GM23248 (cell line): ENCODE data around the gene CEP41. TPM values are rescaled to one million over a fixed set of nuclear protein-coding genes. Genes with fewer than 3 reads are reported as not detected.

Experiments used
- DNase-seq: peaks from one replicate; pipeline ENCODE4 v3.0.0-alpha.2; 2015
- H2AFZ ChIP-seq: fragments of 200-600 bp; sonication (generic); 2 replicates; pipeline ENCODE4 v1.6.1; 2016; ENCODE audit warnings: antibody characterized with exemption
- H3F3A ChIP-seq: fragments of 200-600 bp; sonication (generic); 2 replicates; pipeline ENCODE4 v1.6.1; 2016; ENCODE audit warnings: mild to moderate bottlenecking, antibody characterized with exemption, mixed run types; ENCODE audit not compliant: insufficient read depth
- H3K27ac ChIP-seq: fragments of 200-600 bp; sonication (generic); 2 replicates; pipeline ENCODE4 v1.5.1; 2016; ENCODE audit warnings: mild to moderate bottlenecking
- H3K27me3 ChIP-seq: fragments of 200-600 bp; sonication (generic); replicated peaks from 2 replicates; pipeline ENCODE4 v1.6.1; 2016; ENCODE audit warnings: mild to moderate bottlenecking; ENCODE audit not compliant: insufficient read depth
- H3K36me3 ChIP-seq: fragments of 200-600 bp; sonication (generic); 2 replicates; pipeline ENCODE4 v1.6.1; 2016; ENCODE audit warnings: low read depth, mild to moderate bottlenecking
- H3K4me1 ChIP-seq: fragments of 200-600 bp; sonication (generic); 2 replicates; pipeline ENCODE4 v1.6.1; 2016; ENCODE audit warnings: mild to moderate bottlenecking; ENCODE audit not compliant: insufficient read depth
- H3K4me2 ChIP-seq: fragments of 200-600 bp; sonication (generic); one replicate; pipeline ENCODE4 v1.6.1; 2016; ENCODE audit warnings: mild to moderate bottlenecking; ENCODE audit not compliant: unreplicated experiment
- H3K4me3 ChIP-seq: fragments of 200-600 bp; sonication (generic); 2 replicates; pipeline ENCODE4 v1.5.1; 2016; ENCODE audit warnings: mild to moderate bottlenecking
- H3K79me2 ChIP-seq: fragments of 200-600 bp; sonication (generic); 2 replicates; pipeline ENCODE4 v1.6.1; 2016; ENCODE audit warnings: mild to moderate bottlenecking; ENCODE audit not compliant: insufficient read depth
- H3K9ac ChIP-seq: fragments of 200-600 bp; sonication (generic); 2 replicates; pipeline ENCODE4 v1.6.1; 2016; ENCODE audit warnings: mild to moderate bottlenecking
- H3K9me2 ChIP-seq: fragments of 200-600 bp; sonication (generic); 2 replicates; pipeline ENCODE4 v1.6.1; 2016; ENCODE audit warnings: mixed run types, mild to moderate bottlenecking, moderate library complexity; ENCODE audit not compliant: insufficient read depth
- H3K9me3 ChIP-seq: fragments of 200-600 bp; sonication (generic); one replicate; pipeline ENCODE4 v1.6.1; 2017; ENCODE audit warnings: low read depth
- H4K20me1 ChIP-seq: fragments of 200-600 bp; sonication (generic); 2 replicates; pipeline ENCODE4 v1.6.0; 2016; ENCODE audit not compliant: insufficient read depth
- EZH2 ChIP-seq: fragments of 200-600 bp; sonication (generic); IDR thresholded peaks from 2 replicates; pipeline ENCODE4 v1.6.1; 2018; ENCODE audit warnings: antibody characterized with exemption, mild to moderate bottlenecking; ENCODE audit not compliant: insufficient read depth, poor library complexity, severe bottlenecking
- EZH2phosphoT487 ChIP-seq: fragments of 200-600 bp; sonication (generic); IDR thresholded peaks from 2 replicates; pipeline ENCODE4 v1.6.1; 2018; ENCODE audit warnings: antibody characterized with exemption, moderate library complexity, mild to moderate bottlenecking, low read depth; ENCODE audit not compliant: insufficient read depth
- WGBS, 2 experiments: methylation state at CpG; one replicate each; pipeline ENCODE4 v1.1.6; 2015 to 2017; ENCODE audit warnings: low lambda C conversion rate in 2 of 2, low coverage in 1 of 2; ENCODE audit errors: missing lambda C conversion rate in 2 of 2; 5-methylcytosine and 5-hydroxymethylcytosine counted together
- in situ Hi-C: fragments of 300-500 bp; cut with MboI; formaldehyde crosslinking; loops from 2 replicates; pipeline ENCODE4 v1.15.0; 2020
- polyA plus RNA-seq: library from polyadenylated mRNA; unstranded; fragments of >200 nt; fragmentation: Nextera tagmentation; extraction: Ambion mirVana; gene quantifications from 2 replicates; pipeline ENCODE4 v1.2.1, GENCODE V29; 2016
- total RNA-seq: library from RNA; depleted of rRNA; stranded (reverse); fragments of >200 nt; shearing (Covaris generic); gene quantifications from 2 replicates; pipeline ENCODE4 v1.2.3, GENCODE V29; 2014

CEP41 gene
- total and polyA plus RNA-seq, 2 experiments from 2014 or later: 18.3 to 32.3 TPM

DNA sequence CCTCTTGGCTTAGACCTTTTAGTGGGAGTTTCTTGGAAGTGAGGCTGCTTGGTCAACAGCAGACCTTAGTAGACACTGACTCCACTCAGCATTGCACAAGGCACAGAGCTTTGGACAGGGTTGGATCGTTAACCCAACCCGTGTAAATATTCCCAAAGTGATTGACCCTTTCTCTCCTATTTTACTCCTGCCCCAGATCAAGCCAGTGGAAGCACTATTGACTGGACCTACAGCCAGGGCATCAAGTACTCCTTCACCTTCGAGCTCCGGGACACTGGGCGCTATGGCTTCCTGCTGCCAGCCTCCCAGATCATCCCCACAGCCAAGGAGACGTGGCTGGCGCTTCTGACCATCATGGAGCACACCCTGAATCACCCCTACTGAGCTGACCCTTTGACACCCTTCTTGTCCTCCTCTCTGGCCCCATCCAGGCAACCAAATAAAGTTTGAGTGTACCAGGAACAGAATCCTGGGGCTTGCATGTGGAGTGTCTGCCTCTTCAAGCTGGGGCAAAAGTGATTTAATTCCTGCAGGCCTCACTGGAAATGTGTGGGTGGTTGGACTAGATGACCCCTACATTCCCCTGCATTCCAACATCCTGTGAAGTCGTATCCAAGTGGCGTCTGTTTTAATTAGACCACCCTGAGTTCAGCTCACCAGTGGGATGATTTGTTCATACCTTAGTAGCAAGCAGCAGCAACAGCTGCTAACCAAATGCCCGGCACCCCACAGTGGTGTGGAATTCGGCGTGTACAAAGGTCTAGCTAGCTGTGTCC lies 53.0 kb downstream of the CEP41 start:
- Histone ChIP-seq H3K4me1 (peaks cover 13% of the 10 kb centered on the region), H2AFZ (no peak overlapping the region), H3K4me2 (no peak overlapping the region), H3K4me3 (no peak overlapping the region), H3K9ac (no peak overlapping the region), H3K9me3 (no peaks in the 10 kb centered on the region), H3K79me2 (no peaks in the 10 kb centered on the region), H4K20me1 (no peaks in the 10 kb centered on the region), H3K27me3 (no peaks in the 10 kb centered on the region), H3F3A (peaks cover 13% of the 10 kb centered on the region), H3K36me3 (no peaks in the 10 kb centered on the region), H3K27ac (no peak overlapping the region), H3K9me2 (no peaks in the 10 kb centered on the region)
- 76 to 77% methylated on average over 12 of the region's 12 CpGs for WGBS, 2 experiments
- in situ Hi-C loops: no loop called here
- TF ChIP-seq EZH2: no peak
- TF ChIP-seq EZH2phosphoT487: no peak
- DNase-seq: no peak

DNA sequence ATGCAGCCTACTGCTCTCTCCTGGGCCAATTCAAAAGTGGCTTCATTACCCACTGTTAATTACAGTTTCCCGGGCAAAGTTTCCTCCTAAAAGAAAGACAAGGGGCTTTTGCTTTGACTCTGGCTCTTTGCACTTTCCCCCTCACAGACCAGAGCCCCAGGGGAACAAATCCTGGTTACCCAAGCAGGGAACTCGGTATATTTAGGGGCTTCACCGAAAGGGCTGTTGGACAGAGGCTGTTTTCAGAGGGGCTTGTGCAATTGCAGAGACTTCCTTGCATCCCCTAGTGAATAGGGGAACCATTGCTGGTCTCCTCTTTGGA lies 53.5 kb downstream of the CEP41 start:
- Histone ChIP-seq H3K4me3 (no peak overlapping the region), H3K27me3 (no peaks in the 10 kb centered on the region), H2AFZ (no peak overlapping the region), H3F3A (peaks cover 8% of the 10 kb centered on the region; the same call in 1 of the 2 replicates), H3K4me1 (peaks cover 7% of the 10 kb centered on the region), H3K79me2 (no peaks in the 10 kb centered on the region), H3K9me3 (no peaks in the 10 kb centered on the region), H3K36me3 (no peaks in the 10 kb centered on the region), H3K9ac (no peak overlapping the region), H3K9me2 (no peaks in the 10 kb centered on the region), H3K4me2 (no peak overlapping the region), H4K20me1 (no peaks in the 10 kb centered on the region), H3K27ac (no peak overlapping the region)
- DNase-seq: no peak
- TF ChIP-seq EZH2 (no peak), EZH2phosphoT487 (no peak)
- 84 to 92% methylated on average over 3 of the region's 3 CpGs for WGBS, 2 experiments
- in situ Hi-C loops: no loop called here

DNA sequence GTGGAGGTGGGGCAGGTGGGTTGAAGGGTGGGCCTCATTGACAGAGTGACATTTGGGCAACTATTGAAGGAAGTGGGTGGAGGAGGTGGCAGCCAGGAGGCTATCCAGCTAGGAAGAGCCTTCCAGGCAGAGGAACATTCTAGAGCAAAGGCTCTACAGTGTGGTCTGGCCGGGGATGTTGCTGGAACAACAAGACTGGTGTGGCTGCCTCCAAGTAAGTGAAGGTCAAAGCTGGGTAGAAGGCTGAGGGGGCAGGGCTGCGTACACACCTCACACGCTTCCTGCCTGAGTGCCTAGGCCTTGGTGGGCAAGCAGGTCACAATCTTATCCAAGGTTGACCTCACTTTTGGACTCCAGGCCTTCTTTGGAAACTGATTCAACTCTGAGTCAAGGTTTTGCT lies 53.9 kb downstream of the CEP41 start:
- no peaks in the 10 kb centered on the region for H3K9me2 ChIP-seq
- no peak overlapping the region for H2AFZ ChIP-seq
- H3F3A ChIP-seq: 0 out of 2 replicates have a peak, but pooled peaks cover 4% of the 10 kb centered on the region
- no peak overlapping the region for H3K4me2 ChIP-seq
- in situ Hi-C loops: no loop called here
- H3K9me3 ChIP-seq: no peaks in the 10 kb centered on the region
- no peaks in the 10 kb centered on the region for H3K79me2 ChIP-seq
- H3K36me3 ChIP-seq: no peaks in the 10 kb centered on the region
- peaks cover 3% of the 10 kb centered on the region; the same call in 1 of the 2 replicates for H3K4me1 ChIP-seq
- no peak for DNase-seq
- no peak overlapping the region for H3K9ac ChIP-seq
- H3K4me3 ChIP-seq: no peak overlapping the region
- H3K27me3 ChIP-seq: no peaks in the 10 kb centered on the region
- no peak overlapping the region for H3K27ac ChIP-seq
- H4K20me1 ChIP-seq: no peaks in the 10 kb centered on the region
- WGBS, 2 experiments: 100% methylated on average over 3 of the region's 3 CpGs
- no peak for TF ChIP-seq EZH2phosphoT487
- TF ChIP-seq EZH2: no peak

- H3K9me2 ChIP-seq: no peaks in the 10 kb centered on the region
- no peaks in the 10 kb centered on the region for H4K20me1 ChIP-seq
- no peaks in the 10 kb centered on the region for H3K4me1 ChIP-seq
- H3K79me2 ChIP-seq: no peaks in the 10 kb centered on the region
- no peaks in the 10 kb centered on the region for H3K36me3 ChIP-seq
- no peaks in the 10 kb centered on the region for H3K27me3 ChIP-seq
- H3K4me3 ChIP-seq: no peak overlapping the region
- in situ Hi-C loops: no loop called here
- no peak for DNase-seq
- 92 to 98% methylated on average over 6 of the region's 6 CpGs for WGBS, 2 experiments
- H3K9ac ChIP-seq: no peak overlapping the region
- H3F3A ChIP-seq: no peaks in the 10 kb centered on the region
- H3K4me2 ChIP-seq: no peak overlapping the region
- H3K27ac ChIP-seq: no peak overlapping the region
- no peak for TF ChIP-seq EZH2phosphoT487
- TF ChIP-seq EZH2: no peak
- H2AFZ ChIP-seq: no peak overlapping the region
- no peaks in the 10 kb centered on the region for H3K9me3 ChIP-seq
Measured at GRCh38 chr7:130385600-130386066, 55.2 kb downstream of the CEP41 start.
